OCI-LY1 (cell line): ENCODE data around the gene PRMT9.

Experiments used
- CTCF ChIP-seq: fragments of 200-600 bp; sonication (generic), shearing (Covaris generic); IDR thresholded peaks from 2 replicates; pipeline ENCODE4 v1.5.1; 2017; ENCODE audit warnings: mild to moderate bottlenecking, antibody characterized with exemption, low read length, moderate library complexity, mixed read lengths
- EZH2 ChIP-seq: fragments of 200-600 bp; sonication (generic), shearing (Covaris generic); IDR thresholded peaks from 2 replicates; pipeline ENCODE4 v1.8.0; 2017; ENCODE audit warnings: borderline replicate concordance, mixed run types, mild to moderate bottlenecking, antibody characterized with exemption, low read length, moderate library complexity, mixed read lengths

- TF ChIP-seq EZH2 = no peak
- peak; percentile 25; the same call in 1 of the 2 replicates for TF ChIP-seq CTCF
Observed at GRCh38 chr4:147678796-147679549, 5.0 kb downstream of the PRMT9 start.
